Measurements from ENCODE around the gene APBB2.
"Not testable (repeated sequence)": the region's sequence is repeated elsewhere in the genome, so short reads cannot be mapped to it uniquely, and the experiment has no call there.

APBB2 gene

DNA sequence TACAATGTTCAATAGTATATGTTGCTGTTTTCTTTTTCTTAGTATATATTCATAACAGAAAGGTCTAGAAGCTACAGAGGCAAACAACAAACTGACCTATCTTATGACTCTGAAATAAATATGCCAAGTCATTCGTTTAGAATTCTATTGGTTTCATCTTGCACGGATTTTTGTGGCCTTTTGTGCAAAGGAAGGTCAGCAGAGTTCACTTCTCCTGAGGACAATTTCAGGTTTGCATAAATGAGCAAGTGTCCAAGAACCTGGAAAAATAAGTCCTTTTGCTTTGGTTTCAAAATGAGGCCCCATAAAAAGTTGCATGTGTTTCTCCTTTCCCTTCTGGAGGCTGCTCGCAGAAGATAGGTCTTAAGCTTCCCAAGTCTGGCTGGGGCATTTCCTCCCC, 156.9 kb downstream of the APBB2 start:
- no peak for DNase-seq

DNA sequence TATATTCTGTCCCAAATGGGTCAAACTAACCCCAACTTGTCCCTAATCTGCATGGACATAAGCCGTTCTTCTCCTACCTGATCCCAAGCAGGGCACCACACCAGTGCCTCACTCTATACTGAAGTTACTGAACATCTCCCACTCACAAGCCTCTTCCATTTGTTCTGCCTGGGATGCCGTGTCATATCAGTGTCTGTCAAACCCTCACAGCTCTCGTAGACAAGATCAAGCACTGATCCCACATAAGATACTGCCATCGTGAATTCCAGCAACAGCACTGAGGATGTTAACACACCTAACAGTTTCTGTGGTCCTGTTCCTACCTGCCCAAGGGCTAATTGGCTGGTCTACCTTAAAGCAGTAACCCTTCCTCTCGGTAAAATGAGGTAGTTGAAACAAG, 162.1 kb downstream of the APBB2 start:
- no peak for DNase-seq

DNA sequence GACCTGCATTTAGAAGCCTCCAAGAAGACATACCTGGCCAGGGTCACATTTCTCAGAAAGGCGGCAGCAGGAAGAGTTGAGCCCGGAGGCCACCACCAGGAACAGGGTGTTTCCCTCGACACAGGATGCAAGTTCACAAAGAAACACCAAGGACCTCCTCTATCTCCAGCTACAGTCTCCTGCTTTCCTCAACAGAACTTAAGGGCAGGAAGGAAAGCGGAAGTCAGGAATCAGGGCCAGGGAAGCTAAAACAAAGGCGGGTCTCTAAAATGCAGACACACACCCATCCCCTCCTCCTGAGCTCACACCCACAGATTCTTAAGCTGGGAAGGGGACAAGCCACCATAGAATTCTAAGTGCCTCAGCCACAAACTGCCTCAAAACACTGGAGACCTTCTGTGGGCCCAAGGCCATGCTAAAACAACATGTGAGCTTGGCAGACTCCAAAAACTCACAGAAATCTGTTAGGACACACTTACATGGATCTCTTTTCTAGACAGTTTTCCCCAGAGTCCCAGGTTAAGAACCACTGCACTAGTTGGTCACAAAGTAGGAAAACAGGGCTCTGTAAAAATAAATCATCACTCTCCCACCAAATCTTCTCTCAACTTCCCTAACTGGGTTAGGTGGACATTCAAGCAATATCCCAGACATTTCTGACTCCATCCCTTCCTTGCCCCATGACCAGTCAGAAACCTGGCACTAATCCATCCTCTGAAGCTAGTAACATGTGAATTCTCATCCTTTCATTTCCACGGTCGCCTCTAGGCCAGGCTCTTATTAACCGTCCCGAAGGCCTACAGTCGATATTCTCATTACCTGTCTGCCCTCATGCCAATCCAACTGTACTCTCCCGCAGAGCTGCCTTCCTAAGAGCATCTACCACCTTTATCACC, 163.2 kb downstream of the APBB2 start:
- no peak for DNase-seq

DNA sequence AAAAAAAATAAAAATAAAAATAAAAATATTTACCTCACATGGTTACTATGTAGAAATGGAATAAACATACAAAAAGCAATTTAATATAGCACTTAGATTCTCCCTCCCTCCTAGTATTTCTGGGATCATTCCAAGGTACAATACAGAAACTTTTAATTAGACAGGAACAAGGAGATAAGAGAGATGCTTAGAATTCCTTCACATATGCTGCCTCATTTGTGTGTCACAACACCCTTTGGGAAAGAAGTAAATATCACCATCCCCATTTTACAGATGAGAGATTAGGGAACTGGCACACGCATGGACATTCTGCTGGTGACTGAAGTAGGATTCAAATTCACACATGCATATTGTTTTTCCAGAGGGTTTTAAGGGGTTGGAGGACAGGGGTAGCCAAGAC, 164.2 kb downstream of the APBB2 start:
- no peak for DNase-seq

DNA sequence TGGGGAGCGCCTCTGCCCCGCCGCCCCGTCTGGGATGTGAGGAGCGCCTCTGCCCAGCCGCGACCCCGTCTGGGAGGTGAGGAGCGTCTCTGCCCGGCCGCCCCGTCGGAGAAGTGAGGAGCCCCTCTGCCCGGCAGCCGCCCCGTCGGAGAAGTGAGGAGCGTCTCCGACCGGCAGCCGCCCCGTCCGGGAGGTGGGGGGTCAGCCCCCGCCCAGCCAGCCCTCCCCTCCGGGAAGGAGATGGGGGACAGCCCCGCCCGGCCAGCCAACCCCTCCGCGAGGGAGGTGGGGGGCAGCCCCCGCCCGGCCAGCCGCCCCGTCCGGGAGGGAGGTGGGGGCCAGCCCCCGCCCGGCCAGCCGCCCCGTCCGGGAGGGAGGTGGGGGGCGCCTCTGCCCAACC, 165.2 kb downstream of the APBB2 start:
- DNase-seq: not testable (repeated sequence)

DNA sequence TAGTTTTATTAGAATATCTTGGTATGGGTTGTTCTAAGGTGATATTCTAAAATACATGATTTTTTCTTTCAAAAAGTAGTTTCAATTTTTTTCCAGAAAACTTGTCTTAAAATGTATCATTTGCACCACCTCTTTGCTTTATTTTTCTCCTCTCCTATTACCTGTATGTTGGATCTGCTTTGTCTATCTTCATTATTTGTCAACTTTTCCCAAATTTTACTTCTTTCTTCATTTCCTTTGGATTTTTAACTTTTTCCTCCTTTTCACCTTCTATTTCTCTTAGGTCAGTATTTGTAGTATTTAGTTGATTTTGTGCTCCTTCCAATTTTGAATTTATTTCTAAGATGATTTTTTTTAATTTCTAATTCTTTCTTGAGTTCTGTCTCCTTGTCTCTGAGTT, 169.6 kb downstream of the APBB2 start:
- DNase-seq: no peak

DNA sequence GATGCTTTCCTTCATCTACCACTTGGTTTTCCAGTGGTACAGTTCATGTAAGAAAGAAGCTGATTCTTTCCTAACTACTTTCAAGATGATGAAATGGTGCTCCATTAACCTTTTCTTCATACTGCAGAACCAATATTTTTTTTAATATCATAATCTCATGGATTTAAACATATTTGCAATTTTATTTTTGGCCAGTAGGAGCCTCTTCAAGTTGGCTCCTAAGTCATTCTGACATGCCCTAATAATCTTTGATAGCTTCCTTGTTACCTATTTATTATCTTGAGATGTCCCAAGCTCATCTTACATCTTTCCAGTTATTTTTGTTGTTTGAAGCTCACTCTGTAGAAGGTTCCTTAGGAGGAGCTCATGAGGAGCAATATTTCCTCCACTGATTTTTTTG, 170.2 kb downstream of the APBB2 start:
- DNase-seq: no peak

DNA sequence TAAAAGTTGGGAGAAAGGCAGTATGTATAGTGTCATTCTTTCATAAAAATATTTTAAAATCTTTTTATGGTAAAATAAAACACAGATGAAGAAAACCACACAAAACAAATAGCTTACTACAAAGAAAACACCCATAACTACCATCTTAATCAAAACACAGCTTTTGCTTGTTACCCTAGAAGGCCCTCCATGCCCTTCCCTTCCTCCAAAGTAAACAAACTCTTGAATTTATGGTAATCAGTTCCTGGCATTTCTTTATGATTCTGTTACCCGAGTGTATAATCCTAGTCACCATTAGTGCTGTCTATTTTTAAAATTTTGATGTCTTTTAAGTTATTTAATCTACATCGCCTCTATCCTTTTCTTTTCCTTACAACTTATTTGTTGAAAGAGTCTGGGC, 170.9 kb downstream of the APBB2 start:
- no peak for DNase-seq

DNA sequence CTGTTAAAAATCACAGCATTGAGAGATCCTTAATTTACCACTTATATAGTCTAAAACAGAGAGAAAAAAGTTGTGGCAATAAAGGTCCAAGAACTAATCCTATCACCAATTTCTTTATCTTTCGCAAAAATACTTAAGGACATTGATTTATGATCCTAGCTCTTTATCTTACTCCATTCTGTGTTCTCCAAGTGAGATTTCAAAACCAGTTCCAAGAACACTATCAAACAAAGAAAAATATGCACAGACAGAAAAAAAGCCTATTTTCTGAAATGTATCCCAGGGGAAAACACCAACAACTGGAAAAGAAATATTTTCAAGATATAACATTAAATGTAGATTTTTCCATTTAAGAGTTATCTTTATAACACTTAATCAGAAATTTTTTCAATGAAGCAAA, 172.8 kb downstream of the APBB2 start:
- DNase-seq: no peak

DNA sequence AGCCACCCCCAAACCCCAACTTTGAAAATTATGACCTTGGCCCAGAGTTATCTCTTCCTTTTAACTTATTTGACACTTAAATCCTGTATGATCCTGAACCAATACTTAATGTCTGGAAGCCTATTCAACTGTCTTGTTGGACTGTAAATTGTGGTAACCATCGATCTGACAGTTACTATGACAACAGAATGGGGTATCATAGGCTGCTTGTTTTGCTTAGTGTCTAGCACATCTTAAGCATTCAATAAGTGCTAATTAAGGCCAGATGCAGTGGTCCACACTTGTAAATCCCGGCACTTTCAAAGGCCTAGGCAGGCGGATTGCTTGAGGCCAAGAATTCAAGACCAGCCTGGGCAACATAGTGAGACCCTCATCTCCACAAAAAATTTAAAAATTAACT, 175.0 kb downstream of the APBB2 start:
- no peak for DNase-seq

DNA sequence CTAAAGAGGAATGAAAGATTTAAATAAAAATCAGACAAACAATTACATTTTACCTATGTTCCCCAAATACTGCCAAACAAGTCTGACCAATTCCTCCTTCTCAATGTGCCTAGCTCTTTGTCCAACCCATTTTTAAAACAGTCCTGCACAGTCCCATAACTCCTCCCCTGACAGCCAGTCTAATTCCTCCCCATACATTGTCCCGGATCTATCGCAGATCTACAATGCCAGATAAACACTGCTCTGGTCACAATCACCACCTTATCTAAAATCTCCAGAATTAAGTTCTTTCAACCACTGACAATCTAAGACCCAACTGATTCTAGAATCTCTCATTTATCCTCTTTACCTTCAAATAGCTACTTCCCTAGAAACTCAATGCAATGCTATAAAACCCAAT, 176.0 kb downstream of the APBB2 start:
- no peak for DNase-seq

DNA sequence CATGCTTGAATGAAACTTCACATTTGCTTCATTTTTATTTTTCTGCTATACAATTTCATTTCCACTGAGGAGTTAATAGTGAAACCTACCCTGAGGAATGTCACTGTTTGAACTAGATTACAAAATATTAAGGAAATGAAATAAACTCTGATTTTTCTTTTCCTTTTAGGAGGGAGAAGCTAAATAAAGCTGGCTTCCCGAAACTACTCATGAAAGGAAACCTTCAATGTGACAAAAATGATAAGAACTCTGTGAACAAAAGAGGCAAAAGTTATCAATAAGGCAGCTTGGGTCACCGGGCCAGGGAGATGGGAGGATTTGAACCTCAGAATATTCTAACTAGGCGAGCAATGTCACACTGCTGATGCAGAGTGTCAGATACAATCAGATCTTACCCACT, 185.2 kb downstream of the APBB2 start:
- DNase-seq: no peak

DNA sequence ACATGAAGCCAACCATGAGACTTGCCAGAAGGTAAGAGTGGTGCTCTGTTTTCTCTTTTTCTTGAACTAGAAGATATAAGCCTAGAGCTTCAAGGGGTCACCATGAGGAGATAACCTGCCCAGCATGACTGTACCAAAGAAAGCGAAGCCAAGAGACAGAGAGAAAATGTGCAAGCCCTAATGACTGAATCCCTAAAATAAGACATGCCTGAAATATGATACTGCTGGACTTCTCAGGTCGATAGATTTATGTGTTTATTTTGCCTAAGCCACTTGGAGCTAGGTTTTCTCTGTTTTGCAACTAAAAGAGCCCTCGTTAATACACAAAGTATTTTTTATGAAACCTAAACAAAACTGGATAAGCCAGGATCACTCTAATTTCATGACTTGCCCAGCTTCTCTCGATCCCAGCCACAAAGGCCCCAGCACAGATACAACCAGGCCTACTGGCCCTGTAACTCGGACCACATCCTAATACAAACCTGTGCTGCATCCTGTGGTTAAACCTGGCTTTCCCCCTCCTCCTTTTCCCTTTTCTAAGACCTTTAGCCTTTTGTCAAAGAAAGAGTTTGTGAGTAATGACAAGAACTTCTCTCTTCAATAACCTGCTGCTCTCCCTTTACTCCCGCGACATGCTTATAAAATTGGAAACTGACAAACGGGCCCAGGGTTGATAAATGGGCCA, 185.8 kb downstream of the APBB2 start:
- DNase-seq: no peak

DNA sequence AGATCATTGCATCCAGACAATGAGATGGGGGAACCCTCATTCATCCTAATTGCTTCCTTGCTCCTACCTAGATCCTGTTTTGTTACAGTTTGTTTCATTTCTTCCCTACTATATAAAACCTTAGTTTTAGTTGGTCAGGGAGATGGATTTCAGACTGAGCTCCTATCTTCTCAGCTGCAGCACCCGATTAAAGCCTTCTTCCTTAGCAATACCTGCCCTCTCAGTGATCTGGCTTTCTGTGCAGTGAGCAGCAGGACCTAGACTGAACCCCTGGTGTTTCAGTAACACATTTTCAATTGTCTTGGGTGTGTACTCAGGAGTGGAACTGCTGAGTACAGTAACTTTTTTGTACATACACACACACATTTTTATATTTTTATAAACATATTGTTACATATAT, 187.4 kb downstream of the APBB2 start:
- no peak for DNase-seq

DNA sequence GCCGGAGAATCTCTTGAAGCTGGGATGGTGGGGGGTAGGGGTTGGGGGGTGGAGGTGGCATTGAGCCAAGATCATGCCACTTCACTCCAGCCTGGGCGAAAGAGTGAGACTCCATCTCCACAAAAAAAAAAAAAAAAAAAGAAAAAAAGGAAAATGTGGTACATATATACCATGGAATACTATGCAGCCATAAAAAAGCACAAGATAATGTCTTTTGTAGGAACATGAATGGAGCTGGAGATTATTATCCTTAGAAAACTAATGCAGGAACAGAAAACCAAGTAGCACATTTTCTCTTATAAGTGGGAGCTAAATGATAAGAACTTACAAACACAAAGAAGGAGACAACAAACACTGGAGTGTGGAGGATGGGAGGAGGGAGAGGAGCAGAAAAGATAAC, 188.5 kb downstream of the APBB2 start:
- no peak for DNase-seq

DNA sequence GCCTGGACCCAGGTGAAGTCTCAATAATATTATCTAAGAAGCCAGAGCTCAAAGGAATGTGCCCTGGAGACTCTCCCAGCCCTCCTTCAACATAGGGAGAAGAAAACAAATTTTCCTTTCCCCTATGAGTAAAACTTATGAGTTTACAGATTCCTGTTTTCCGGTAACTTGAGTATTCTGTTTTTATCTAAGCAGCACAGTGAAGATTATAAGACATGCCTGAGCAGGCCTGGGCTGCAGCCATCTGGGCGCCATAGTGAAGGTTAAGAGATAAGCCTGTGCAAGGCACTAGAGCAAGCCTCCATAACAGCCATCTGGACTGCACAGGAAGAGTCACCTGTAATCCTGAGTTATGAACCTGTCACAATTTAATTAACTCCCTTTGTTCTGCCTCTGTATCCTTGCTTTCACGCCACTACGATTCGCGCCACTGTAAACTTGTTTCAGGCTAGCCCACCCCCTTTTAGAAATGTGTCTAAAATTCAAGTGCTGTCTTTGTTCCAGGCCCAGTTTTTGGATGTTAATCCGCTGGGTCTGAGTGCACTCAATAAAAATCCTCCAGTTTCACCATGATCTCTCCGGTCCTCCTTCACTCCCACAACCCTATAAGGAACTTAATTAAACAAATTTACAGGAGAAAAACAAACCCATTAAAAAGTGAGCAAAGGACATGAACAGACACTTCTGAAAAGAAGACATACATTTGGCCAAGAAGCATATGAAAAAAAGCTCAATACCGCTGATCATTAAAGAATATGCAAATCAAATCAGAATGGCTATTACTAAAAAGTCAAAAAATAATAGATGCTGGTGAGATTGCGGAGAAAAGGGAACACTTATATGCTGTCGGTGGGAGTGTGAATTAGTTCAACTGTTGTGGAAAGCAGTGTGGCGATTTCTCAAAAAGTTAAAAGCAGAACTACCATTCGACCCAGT, 189.5 kb downstream of the APBB2 start:
- DNase-seq: no peak

DNA sequence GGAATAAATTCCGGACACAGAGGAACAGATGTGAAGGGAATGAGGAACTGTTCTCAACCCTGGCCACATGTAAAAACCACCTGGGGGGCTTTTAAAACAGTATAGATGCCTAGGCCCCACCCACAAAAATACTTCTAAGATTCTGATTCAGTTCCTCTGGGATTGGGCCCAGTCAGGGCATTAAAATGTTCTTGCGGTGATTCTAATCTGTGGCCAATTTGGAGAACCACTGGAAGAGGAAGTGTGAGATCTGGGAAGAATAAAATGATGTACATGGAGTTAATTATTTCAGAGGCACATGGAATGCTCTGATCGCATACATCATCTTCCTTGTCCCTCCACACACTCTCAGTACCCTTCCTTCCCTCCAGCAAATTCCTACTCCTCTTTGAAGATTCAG, 192.2 kb downstream of the APBB2 start:
- DNase-seq: no peak

DNA sequence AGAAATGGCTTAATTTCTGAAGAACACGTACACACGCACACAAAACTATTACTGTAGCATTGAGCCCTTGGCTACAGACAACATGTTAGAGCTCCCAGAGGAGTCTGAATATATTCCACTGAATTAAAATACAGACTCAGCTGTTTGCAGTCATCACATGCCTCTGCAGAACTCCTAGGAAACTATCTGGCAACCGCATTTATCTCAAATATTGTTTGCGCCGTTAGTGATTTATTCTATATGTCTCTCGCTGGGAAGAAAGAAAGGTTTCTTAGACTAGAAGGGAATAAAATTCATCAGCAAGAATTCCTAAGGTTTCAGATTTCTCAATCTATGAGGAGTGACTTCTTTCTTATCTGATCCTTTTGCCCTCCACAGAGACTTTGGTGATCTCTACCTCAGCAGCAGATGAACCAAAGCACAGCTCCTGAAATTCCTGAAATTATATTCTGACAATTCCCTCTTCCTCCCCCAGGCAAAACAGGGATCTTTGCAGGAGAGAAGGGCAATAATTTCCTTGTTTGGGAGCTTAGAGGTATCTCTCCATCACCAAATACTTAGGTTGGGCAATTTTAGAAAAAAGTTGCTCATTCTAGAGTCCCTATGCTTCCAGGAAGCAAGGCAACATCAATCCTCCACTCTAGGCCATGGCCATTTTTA, 199.2 kb downstream of the APBB2 start:
- DNase-seq: no peak

DNA sequence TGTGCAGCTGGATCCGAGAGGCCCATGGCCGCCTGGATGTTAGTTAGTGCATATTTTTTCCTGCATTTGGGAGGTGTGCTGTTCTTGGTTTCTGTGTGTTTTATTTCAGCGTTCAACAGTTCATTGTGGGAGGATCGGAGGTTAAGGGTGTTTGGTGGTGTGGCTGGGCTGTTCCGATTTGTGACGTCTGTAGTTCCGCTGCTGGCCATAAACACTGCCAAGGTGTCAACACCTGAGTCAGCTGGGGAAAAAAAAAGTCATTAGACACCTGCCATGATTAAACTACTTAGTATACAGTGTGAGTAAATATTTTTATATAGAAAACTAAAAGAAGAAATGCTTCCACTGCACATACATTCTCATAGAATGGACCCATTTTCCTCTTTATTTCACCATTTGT, 200.2 kb downstream of the APBB2 start:
- no peak for DNase-seq

DNA sequence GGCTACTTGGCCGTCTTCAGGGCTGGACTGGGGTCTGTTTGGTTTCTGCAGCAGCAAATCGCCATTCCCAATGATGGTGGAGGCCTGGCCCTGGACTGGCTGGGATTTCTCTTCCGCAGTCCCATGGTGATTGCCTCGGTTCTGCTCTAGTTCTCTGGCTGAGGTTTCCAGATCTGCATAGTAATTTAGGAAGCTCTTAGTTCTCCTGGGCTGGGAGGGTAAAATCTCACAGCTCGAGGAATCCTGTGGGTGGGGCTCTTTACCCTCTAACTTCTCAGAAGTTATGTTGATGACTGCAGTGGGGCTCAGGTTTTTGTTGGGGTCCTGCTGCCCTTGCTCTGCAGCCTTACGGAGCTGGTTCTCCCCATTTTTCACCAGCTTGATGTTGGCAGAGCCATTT, 200.6 kb downstream of the APBB2 start:
- no peak for DNase-seq

DNA sequence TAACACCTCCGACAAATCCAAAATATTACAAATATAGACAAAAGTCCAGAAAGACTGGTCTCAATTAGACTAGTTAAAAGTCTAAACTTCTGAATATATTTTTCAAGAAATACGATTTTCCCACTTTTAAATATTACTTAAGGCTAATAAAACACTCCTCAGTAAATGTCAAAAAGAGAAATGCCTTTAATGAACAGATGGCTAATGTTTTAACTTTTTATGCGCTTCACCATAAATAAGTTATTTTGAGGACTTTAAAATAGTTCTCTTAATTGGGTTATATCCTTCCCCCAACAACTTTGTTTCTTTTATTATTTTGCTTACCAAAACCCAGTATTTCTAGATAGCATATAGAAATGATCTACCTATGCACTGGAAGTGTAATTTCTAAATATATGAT, 201.4 kb downstream of the APBB2 start:
- no peak for DNase-seq

DNA sequence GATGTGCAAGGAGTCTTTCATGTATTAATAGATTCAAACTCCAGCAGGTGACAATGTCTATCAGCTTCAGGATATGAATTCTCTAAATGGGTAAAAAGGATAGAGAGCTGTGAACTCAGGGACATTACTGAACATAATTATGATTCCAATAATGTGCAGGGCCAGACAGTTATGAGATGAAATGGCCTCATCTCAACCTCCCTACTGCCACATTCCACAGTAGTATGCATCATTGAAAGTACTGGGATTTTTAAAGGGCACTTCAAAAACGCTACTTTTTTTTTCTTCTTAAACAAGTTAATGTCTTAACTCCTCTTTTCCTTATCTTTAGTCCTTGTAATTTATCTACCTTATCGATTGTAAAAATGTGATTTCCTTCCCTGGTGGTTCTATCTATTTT, 202.0 kb downstream of the APBB2 start:
- DNase-seq: no peak

DNA sequence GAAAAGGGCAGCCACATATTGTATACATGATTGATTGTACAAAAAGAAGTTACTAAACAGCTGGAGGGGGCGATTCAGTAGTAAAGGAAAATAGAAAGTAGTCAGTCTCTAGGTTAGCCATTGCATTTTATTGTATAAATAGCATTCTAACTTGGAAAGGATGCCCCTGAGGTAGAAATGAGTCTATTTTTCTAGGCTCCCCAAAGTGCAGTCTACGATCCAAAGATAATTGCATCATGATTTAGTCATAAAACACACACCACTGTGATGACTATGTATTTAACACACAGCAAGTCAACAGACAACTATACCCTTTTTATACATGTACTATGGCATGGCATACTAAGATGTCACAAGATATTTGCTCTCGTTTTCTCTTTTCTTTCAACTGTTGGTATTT, 204.9 kb downstream of the APBB2 start:
- no peak for DNase-seq

Data from CD4-positive, alpha-beta T cell treated with Interferon alpha-2 for 1 hour (primary cell).